ENCODE measurements around the gene OR5AS1. TPM values are rescaled to one million over a fixed set of nuclear protein-coding genes. Genes with fewer than 3 reads are reported as not detected.
"Not testable (repeated sequence)": the region's sequence is repeated elsewhere in the genome, so short reads cannot be mapped to it uniquely, and the experiment has no call there.

Gene OR5AS1
- polyA plus RNA-seq (ENCODE audit: insufficient read length in 3 of 3) = under 1 TPM; 0.03 to 0.04 (median 0.03) TPM

DNA sequence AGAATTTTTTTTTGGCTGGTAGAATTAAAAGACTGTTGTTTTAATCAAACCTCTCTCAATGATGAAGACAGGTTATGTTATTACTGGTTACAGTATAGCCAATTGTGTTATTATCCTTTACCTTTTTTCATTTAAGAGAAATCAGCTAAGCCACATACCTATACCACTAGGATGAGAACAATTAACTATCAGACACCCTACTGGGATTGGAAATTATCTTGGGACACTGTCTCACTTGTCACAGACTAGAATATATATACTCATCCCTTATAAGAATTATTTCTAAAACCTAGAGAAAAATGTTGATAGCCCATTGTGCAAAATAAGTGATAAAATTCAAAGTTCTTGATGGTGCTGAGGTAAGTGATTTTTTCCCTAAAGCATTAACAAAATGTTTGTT is at the start of gene OR5AS1:
Gene OR5AS1 (plus strand): TSS at position 301 of the 400 bp plus-strand sequence. CDS start 2,765 bp downstream, outside the sequence.
- DNase-seq (ENCODE audit: low read depth in 3 of 3, low spot score in 2 of 3) = no peak

DNA sequence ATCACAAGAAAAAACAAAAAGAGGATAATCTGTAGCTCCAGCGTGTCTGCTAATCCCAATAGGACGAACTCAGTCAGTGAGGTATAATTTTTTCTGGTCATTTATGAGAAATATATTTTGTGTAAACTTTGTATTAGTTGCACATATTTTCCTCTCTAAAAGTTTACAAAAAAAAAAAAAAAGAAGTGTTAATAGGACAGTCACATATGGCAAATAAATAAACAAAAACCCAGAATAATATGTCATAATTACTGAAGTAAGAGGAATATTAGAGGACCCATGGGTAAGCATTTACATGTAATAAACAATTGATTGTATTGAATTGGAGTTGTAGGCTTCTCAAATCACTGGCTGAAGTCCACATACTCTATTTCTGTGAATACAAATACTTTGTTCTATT is 32.9 kb upstream of the OR5AS1 start, which contains the start of gene OR5F1:
Gene OR5F1 (minus strand): TSS at position 101 of the 400 bp plus-strand sequence. CDS start 0 bp downstream, at position 101.
- no peak for DNase-seq (ENCODE audit: low read depth in 3 of 3, low spot score in 2 of 3)

DNA sequence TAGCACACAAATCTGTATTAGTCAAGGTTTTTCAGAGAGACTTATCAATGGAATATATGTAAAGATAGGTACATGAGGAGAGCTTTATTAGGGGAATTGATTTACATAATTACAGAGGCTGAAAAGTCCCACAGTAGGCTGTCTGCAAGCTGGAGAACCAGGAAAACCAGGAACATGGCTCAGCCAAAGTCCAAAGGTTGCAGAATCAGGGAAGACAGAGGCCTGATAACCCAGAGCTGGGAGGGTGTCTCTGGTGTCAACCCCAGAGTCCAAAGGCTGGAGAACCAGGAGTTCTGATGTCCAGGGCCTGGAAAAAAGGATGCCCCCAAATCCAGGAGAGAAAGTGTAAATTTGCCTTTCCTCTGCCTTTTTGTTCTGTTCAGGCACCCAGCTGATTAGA is 16.7 kb upstream of the OR5AS1 start:
- DNase-seq (ENCODE audit: low read depth in 3 of 3, low spot score in 2 of 3) = no peak

DNA sequence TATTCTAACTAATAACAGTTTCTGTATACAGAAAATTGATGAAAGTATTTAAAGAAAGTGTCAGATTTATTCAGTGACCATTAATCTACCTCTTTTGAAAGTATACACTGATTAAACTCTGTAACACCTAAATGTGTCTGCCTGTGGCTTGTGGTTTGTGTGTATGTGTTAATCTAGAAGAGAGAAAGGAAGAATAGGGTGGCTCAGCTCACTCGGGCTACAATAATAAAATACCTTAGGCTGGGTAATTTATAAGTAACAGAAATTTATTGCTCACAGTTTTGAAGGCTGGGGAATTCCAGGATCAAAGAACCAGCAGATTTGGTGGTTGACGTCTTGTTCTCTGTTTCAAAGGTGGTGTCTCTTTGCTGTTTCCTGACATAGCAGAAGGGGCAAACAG is 13.6 kb upstream of the OR5AS1 start:
- no peak for DNase-seq (ENCODE audit: low read depth in 3 of 3, low spot score in 2 of 3)

DNA sequence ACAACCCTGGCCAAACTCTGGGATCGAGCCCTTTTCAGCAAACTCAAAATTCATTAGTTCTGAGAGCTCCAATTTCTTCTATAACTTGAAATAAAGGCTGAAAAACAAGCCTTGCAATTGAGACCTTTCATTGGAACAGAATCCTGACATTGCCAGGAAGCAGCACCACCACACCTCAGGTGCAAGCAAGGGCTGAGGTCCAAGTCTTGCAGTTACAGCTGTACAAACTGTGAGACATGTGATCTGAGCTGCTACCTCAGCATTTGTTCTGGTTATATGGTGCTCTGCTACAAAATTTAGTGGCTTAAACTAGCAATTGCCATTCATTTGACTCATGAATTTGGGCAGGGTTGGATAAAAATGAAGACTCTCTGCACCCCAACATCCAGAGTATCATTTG is 18.1 kb downstream of the OR5AS1 start:
- DNase-seq (ENCODE audit: low read depth in 3 of 3, low spot score in 2 of 3) = no peak

DNA sequence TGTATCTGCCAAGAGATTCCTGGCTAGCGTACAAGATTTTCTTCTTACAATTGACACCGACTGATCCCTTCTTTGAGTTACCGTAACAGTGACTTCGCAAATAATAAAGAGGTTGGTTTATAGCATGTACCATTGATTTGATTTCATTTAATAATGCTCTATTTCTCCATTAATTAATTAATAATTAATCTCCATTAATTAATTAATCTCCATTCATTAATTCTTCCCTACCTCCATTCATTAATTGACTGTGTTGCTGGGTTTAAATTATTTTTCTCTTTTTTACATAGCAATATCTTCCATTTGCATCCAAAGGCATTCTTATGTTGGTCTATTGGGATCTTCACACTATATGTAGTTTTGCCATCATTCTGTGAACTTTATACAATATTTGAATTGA is 21.0 kb downstream of the OR5AS1 start:
- no peak for DNase-seq (ENCODE audit: low read depth in 3 of 3, low spot score in 2 of 3)

DNA sequence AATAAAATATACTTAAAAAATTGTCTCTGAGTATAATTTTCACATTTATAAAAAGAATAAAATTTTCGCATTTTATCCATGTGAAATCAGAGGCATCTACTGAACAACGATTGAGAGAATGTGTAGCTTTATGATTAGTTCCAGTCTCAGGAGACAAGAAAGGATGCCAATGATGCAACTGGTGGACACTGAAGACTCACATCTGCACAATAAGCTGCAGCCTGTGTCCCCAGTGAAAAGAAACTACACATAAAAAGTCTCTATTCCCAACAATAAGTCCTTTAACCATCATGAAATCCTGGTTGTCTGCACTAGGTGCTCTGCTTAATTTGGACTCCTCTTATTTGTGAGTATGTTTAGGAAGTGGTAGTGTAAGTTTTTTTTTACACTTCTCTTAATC is 22.0 kb downstream of the OR5AS1 start:
- DNase-seq (ENCODE audit: low read depth in 3 of 3, low spot score in 2 of 3) = no peak

DNA sequence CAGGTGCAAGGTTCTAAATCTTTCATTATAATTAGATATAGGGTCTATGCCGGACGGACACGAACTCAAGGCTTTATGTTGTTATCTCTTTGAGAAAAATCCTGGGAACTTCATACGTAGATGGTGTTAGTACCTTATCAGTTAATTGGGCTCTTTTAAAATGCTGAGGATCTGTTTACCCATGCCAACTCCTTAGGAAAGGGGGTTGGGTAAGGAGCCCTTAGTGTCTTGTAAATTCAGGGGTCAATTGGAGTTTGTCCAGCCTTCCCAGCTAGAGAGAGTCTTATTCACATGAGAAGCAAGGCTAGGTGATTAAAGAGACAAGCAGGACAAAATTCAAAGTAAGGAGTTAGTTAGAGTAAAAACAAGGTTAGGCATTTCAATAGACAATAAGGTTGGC is 28.9 kb downstream of the OR5AS1 start:
- DNase-seq (ENCODE audit: low read depth in 3 of 3, low spot score in 2 of 3) = not testable (repeated sequence)

DNA sequence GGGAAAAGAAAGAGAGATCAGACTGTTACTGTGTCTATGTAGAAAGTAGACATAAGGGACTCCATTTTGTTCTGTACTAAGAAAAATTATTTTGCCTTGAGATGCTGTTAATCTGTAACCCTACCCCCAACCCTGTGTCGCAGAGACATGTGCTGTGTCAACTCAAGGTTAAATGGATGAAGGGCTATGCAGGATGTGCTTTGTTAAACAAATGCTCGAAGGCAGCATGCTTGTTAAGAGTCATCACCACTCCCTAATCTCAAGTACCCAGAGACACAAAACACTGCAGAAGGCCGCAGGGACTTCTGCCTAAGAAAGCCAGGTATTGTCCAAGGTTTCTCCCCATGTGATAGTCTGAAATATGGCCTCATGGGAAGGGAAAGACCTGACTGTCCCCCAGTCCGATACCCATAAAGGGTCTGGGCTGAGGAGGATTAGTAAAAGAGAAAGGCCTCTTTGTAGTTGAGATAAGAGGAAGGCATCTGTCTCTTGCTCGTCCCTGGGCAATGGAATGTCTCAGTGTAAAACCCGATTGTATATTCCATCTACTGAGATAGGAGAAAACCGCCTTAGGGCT is 30.3 kb downstream of the OR5AS1 start:
- DNase-seq (ENCODE audit: low read depth in 3 of 3, low spot score in 2 of 3) = not testable (repeated sequence)

DNA sequence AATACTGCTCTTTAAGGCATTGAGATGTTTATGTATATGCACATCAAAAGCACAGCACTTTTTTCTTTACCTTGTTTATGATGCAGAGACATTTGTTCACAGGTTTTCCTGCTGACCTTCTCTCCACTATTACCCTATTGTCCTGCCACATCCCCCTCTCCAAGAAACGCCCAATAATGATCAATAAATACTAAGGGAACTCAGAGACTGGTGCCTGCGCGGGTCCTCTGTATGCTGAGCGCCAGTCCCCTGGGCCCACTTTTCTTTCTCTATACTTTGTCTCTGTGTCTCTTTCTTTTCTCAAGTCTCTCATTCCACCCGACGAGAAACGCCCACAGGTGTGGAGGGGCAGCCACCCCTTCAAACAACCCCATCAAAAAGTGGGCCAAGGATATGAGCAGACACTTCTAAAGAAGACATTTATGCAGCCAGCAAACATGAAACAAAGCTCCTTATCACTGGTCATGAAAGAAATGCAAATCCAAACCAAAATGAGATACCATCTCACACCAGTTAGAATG is 30.9 kb downstream of the OR5AS1 start:
- DNase-seq (ENCODE audit: low read depth in 3 of 3, low spot score in 2 of 3) = not testable (repeated sequence)

DNA sequence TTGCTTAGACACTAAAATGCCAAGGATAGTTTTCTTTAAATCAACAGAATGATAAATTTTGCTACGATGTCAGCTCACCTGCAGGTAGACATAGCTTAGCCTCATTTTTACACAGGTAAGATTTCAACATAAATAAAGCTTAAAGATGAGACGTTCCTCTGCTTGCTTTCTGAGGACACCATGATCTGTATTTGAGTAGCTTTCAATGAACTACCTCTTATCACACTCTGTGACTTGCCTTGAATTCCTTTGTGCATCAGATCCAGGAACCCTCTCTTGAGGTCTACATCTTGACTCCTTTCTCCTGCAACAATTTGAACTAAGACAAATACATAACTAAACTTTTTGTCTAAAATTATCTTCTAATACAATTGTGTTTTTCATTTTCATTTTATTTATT is 39.5 kb downstream of the OR5AS1 start:
- no peak for DNase-seq (ENCODE audit: low read depth in 3 of 3, low spot score in 2 of 3)

Other genes with a start within 250 kb of the OR5AS1 start
- not detected for gene OR5D14, start 232.1 kb upstream of the OR5AS1 start, polyA plus RNA-seq (ENCODE audit: insufficient read length in 3 of 3)
- gene OR5L1, start 216.3 kb upstream of the OR5AS1 start, polyA plus RNA-seq (ENCODE audit: insufficient read length in 3 of 3) = not detected
- not detected for gene OR5D18, start 208.0 kb upstream of the OR5AS1 start, polyA plus RNA-seq (ENCODE audit: insufficient read length in 3 of 3)
- not detected for gene OR5L2, start 200.4 kb upstream of the OR5AS1 start, polyA plus RNA-seq (ENCODE audit: insufficient read length in 3 of 3)
- gene OR5D16, start 188.9 kb upstream of the OR5AS1 start, polyA plus RNA-seq (ENCODE audit: insufficient read length in 3 of 3) = not detected
- gene TRIM51, start 144.4 kb upstream of the OR5AS1 start, polyA plus RNA-seq (ENCODE audit: insufficient read length in 3 of 3) = not detected
- not detected for gene OR5W2, start 113.1 kb upstream of the OR5AS1 start, polyA plus RNA-seq (ENCODE audit: insufficient read length in 3 of 3)
- not detected for gene OR5I1, start 91.3 kb upstream of the OR5AS1 start, polyA plus RNA-seq (ENCODE audit: insufficient read length in 3 of 3)
- not detected for gene OR10AG1, start 57.7 kb upstream of the OR5AS1 start, polyA plus RNA-seq (ENCODE audit: insufficient read length in 3 of 3)
- not detected for gene OR5F1, start 33.0 kb upstream of the OR5AS1 start, polyA plus RNA-seq (ENCODE audit: insufficient read length in 3 of 3)
- not detected for gene OR8I2, start 65.7 kb downstream of the OR5AS1 start, polyA plus RNA-seq (ENCODE audit: insufficient read length in 3 of 3)
- under 1 TPM in 1 of 3 donors, not detected in 2; 0.04 TPM for gene OR8H2, start 76.0 kb downstream of the OR5AS1 start, polyA plus RNA-seq (ENCODE audit: insufficient read length in 3 of 3)
- not detected for gene OR8H3, start 94.7 kb downstream of the OR5AS1 start, polyA plus RNA-seq (ENCODE audit: insufficient read length in 3 of 3)
- gene OR8J3, start 112.5 kb downstream of the OR5AS1 start, polyA plus RNA-seq (ENCODE audit: insufficient read length in 3 of 3) = not detected
- gene OR8K5, start 132.7 kb downstream of the OR5AS1 start, polyA plus RNA-seq (ENCODE audit: insufficient read length in 3 of 3) = not detected
- not detected for gene OR5J2, start 149.0 kb downstream of the OR5AS1 start, polyA plus RNA-seq (ENCODE audit: insufficient read length in 3 of 3)
- gene OR5T2, start 206.6 kb downstream of the OR5AS1 start, polyA plus RNA-seq (ENCODE audit: insufficient read length in 3 of 3) = not detected
- not detected for gene OR5T3, start 224.6 kb downstream of the OR5AS1 start, polyA plus RNA-seq (ENCODE audit: insufficient read length in 3 of 3)
- not detected for gene OR5T1, start 246.5 kb downstream of the OR5AS1 start, polyA plus RNA-seq (ENCODE audit: insufficient read length in 3 of 3)